GM23338 (cell line): ENCODE results near the gene FAM111A. TPM values are rescaled to one million over a fixed set of nuclear protein-coding genes. Genes with fewer than 3 reads are reported as not detected.
"Not testable (repeated sequence)": the region's sequence is repeated elsewhere in the genome, so short reads cannot be mapped to it uniquely, and the experiment has no call there.

ENCODE experiments used
- ATAC-seq: fragments of 200-7000 bp; cut with Tn5 transposase; 3 replicates; pipeline ENCODE4 v1.9.1; 2020
- DNase-seq: peaks from one replicate; pipeline ENCODE4 v3.0.0-alpha.2; 2015; ENCODE audit warnings: low spot score
- H2AFZ ChIP-seq: fragments of 200-600 bp; sonication (generic); 2 replicates; pipeline ENCODE4 v1.8.0; 2016; ENCODE audit warnings: antibody characterized with exemption, mild to moderate bottlenecking, moderate library complexity
- H3F3A ChIP-seq: fragments of 200-600 bp; sonication (generic); replicated peaks from 2 replicates; pipeline ENCODE4 v1.8.0; 2017; ENCODE audit warnings: antibody characterized with exemption, mixed run types, low read depth
- H3K27ac ChIP-seq: fragments of 200-600 bp; sonication (generic); 2 replicates; pipeline ENCODE4 v1.6.1; 2016; ENCODE audit warnings: low read depth
- H3K27me3 ChIP-seq: fragments of 200-600 bp; sonication (generic); 2 replicates; pipeline ENCODE4 v1.8.0; 2016; ENCODE audit warnings: mild to moderate bottlenecking, mixed run types, moderate library complexity; ENCODE audit not compliant: insufficient read depth
- H3K36me3 ChIP-seq: fragments of 200-600 bp; sonication (generic); 2 replicates; pipeline ENCODE4 v1.8.0; 2016; ENCODE audit warnings: mild to moderate bottlenecking; ENCODE audit not compliant: insufficient read depth
- H3K4me1 ChIP-seq: fragments of 200-600 bp; sonication (generic); 2 replicates; pipeline ENCODE4 v1.8.0; 2016; ENCODE audit warnings: mild to moderate bottlenecking, moderate library complexity; ENCODE audit not compliant: insufficient read depth
- H3K4me2 ChIP-seq: fragments of 200-600 bp; sonication (generic); 2 replicates; pipeline ENCODE4 v1.7.1; 2017; ENCODE audit warnings: mixed run types
- H3K4me3 ChIP-seq: fragments of 200-600 bp; sonication (generic); 2 replicates; pipeline ENCODE4 v1.6.1; 2016; ENCODE audit warnings: mixed run types
- H3K79me2 ChIP-seq: fragments of 200-600 bp; sonication (generic); replicated peaks from 2 replicates; pipeline ENCODE4 v1.8.0; 2017; ENCODE audit warnings: mild to moderate bottlenecking; ENCODE audit not compliant: insufficient read depth
- H3K9me2 ChIP-seq: fragments of 200-600 bp; sonication (generic); 2 replicates; pipeline ENCODE4 v1.8.0; 2017; ENCODE audit not compliant: insufficient read depth
- H4K20me1 ChIP-seq: fragments of 200-600 bp; sonication (generic); replicated peaks from 2 replicates; pipeline ENCODE4 v1.8.0; 2017; ENCODE audit warnings: mild to moderate bottlenecking; ENCODE audit not compliant: insufficient read depth
- H3K27ac Mint-ChIP-seq: 2 replicates; pipeline ENCODE4 v1.8.0; 2020; ENCODE audit warnings: inconsistent platforms, mild to moderate bottlenecking, moderate library complexity, mixed read lengths
- H3K27me3 Mint-ChIP-seq: 3 replicates; pipeline ENCODE4 v1.8.0; 2022; ENCODE audit warnings: low read depth, mild to moderate bottlenecking, moderate library complexity, mixed read lengths, inconsistent platforms; ENCODE audit not compliant: insufficient read depth, poor library complexity
- H3K36me3 Mint-ChIP-seq: 3 replicates; pipeline ENCODE4 v1.8.0; 2021; ENCODE audit warnings: low read depth, mild to moderate bottlenecking, inconsistent platforms, moderate library complexity, mixed read lengths
- H3K4me1 Mint-ChIP-seq: 3 replicates; pipeline ENCODE4 v1.8.0; 2020; ENCODE audit warnings: mild to moderate bottlenecking, inconsistent platforms, mixed read lengths
- H3K4me3 Mint-ChIP-seq: 3 replicates; pipeline ENCODE4 v1.8.0; 2021; ENCODE audit warnings: moderate library complexity, mild to moderate bottlenecking, inconsistent platforms, mixed read lengths
- H3K9me3 Mint-ChIP-seq: 3 replicates; pipeline ENCODE4 v1.8.0; 2020; ENCODE audit warnings: moderate library complexity, mild to moderate bottlenecking, inconsistent platforms, mixed read lengths
- JUNB ChIP-seq: IDR thresholded peaks from one replicate; pipeline ENCODE4 v1.6.1; 2016; ENCODE audit warnings: antibody characterized with exemption; ENCODE audit not compliant: unreplicated experiment
- ZNF462 ChIP-seq: fragments of 250-450 bp; sonication (Bioruptor Pico); IDR thresholded peaks from 2 replicates; pipeline ENCODE4 v1.5.0; 2020; ENCODE audit warnings: mild to moderate bottlenecking, moderate library complexity
- polyA plus RNA-seq: library from polyadenylated mRNA; unstranded; fragments of >200 nt; fragmentation: Nextera tagmentation; extraction: Ambion mirVana; gene quantifications from 2 replicates; pipeline ENCODE4 v1.2.1, GENCODE V29; 2016
- total RNA-seq: library from RNA; depleted of rRNA; stranded (reverse); fragments of >200 nt; shearing (Covaris generic); gene quantifications from 2 replicates; pipeline ENCODE4 v1.2.3, GENCODE V29; 2014

Gene FAM111A
- total and polyA plus RNA-seq, 2 experiments from 2014 or later: 23.0 to 38.1 TPM

GRCh38 chr11:59106363-59107336 lies 36.0 kb upstream of the FAM111A start, which contains the start of gene FAM111B (continued):
- TF ChIP-seq ZNF462 (no peak), JUNB (no peak)

- Mint-ChIP-seq H3K27me3 (peaks cover 31% of the 10 kb centered on the region), H3K4me3 (peak overlapping the region; percentile 91), H3K9me3 (peaks cover 14% of the 10 kb centered on the region), H3K4me1 (peaks cover 18% of the 10 kb centered on the region), H3K36me3 (peaks cover 44% of the 10 kb centered on the region)
- peak; percentile 29 for DNase-seq
- H3K9me2 ChIP-seq, H4K20me1 ChIP-seq, H3K36me3 ChIP-seq, H3K27ac ChIP-seq, H3F3A ChIP-seq, H3K27ac Mint-ChIP-seq, H3K79me2 ChIP-seq: not testable (repeated sequence)
- Histone ChIP-seq H2AFZ (peak overlapping the region; percentile 38; the same call in 1 of the 2 replicates), H3K4me2 (peak overlapping the region; percentile 88), H3K27me3 (peaks cover 43% of the 10 kb centered on the region), H3K4me1 (peaks cover 11% of the 10 kb centered on the region; the same call in 1 of the 2 replicates), H3K4me3 (peak overlapping the region; percentile 80)
- ATAC-seq: peak; percentile 11
Observed at GRCh38 chr11:59107721-59108120, 34.9 kb upstream of the FAM111A start.
